ENCODE results near the gene PDE8B.
"Not testable (repeated sequence)": the region's sequence is repeated elsewhere in the genome, so short reads cannot be mapped to it uniquely, and the experiment has no call there.

PDE8B gene

GRCh38 chr5:77367741-77368140, 157.3 kb downstream of the PDE8B start:
- DNase-seq, result no peak

GRCh38 chr5:77368367-77368766, 157.9 kb downstream of the PDE8B start:
- no peak for DNase-seq

GRCh38 chr5:77369566-77369965, 159.1 kb downstream of the PDE8B start:
- no peak for DNase-seq

- no peak for DNase-seq
These were observed 164.2 kb downstream of the PDE8B start for GRCh38 chr5:77374686-77375085.

- DNase-seq, result no peak
These were observed 166.3 kb downstream of the PDE8B start for GRCh38 chr5:77376609-77377300.

- no peak for DNase-seq
These were observed 169.1 kb downstream of the PDE8B start for GRCh38 chr5:77379558-77380061.

- no peak for DNase-seq
These were observed 170.2 kb downstream of the PDE8B start for GRCh38 chr5:77380636-77381035.

- DNase-seq, result not testable (repeated sequence)
These were observed 172.9 kb downstream of the PDE8B start for GRCh38 chr5:77383336-77383735.

- DNase-seq, result not testable (repeated sequence)
These were observed 175.9 kb downstream of the PDE8B start for GRCh38 chr5:77386340-77386739.

GRCh38 chr5:77389746-77390145, 179.3 kb downstream of the PDE8B start:
- no peak for DNase-seq

- DNase-seq, result no peak
These were observed 179.7 kb downstream of the PDE8B start for GRCh38 chr5:77390221-77390620.

- no peak for DNase-seq
These were observed 180.3 kb downstream of the PDE8B start for GRCh38 chr5:77390795-77391194.

GRCh38 chr5:77391240-77391765, 180.8 kb downstream of the PDE8B start:
- DNase-seq, result no peak

GRCh38 chr5:77394064-77394715, 183.7 kb downstream of the PDE8B start:
- no peak for DNase-seq

GRCh38 chr5:77396017-77396416, 185.5 kb downstream of the PDE8B start:
- DNase-seq, result no peak

- no peak for DNase-seq
These were observed 187.3 kb downstream of the PDE8B start for GRCh38 chr5:77397686-77398292.

- no peak for DNase-seq
These were observed 188.0 kb downstream of the PDE8B start for GRCh38 chr5:77398458-77398857.

- DNase-seq, result no peak
These were observed 188.4 kb downstream of the PDE8B start for GRCh38 chr5:77398896-77399295.

- DNase-seq, result no peak
These were observed 190.2 kb downstream of the PDE8B start for GRCh38 chr5:77400645-77401044.

- DNase-seq, result no peak
These were observed 192.3 kb downstream of the PDE8B start for GRCh38 chr5:77402796-77403195.

GRCh38 chr5:77407152-77407551, 196.7 kb downstream of the PDE8B start:
- DNase-seq, result no peak

GRCh38 chr5:77409870-77410621, 199.6 kb downstream of the PDE8B start:
- no peak for DNase-seq

GRCh38 chr5:77413049-77413448, 202.6 kb downstream of the PDE8B start:
- DNase-seq, result no peak
